ENCODE measurements around the gene MEAF6. TPM values are rescaled to one million over a fixed set of nuclear protein-coding genes. Genes with fewer than 3 reads are reported as not detected.

The MEAF6 gene
- total and polyA plus RNA-seq, 2 of the 8 experiments (the other 6 are each of a cell fraction or from before 2014, with no cell fraction given), result 23.0 to 38.8 TPM

- TF ChIP-seq CHD7 (IDR thresholded peaks at IDR 0.05; ENCODE audit: insufficient replicate concordance, low read length) (no peak), EP300 (IDR thresholded peaks at IDR 0.05; ENCODE audit: borderline replicate concordance in 1 of 2, low read depth in 2 of 2, low read length in 2 of 2) (no peak), SIRT6 (IDR thresholded peaks at IDR 0.05; ENCODE audit: low read length) (no peak), USF2 (IDR thresholded peaks at IDR 0.05; ENCODE audit: low read length) (no peak), TAF7 (optimal IDR thresholded peaks at IDR 0.05; ENCODE audit: borderline replicate concordance, low read depth, low read length) (no peak), ATF2 (IDR thresholded peaks at IDR 0.05; ENCODE audit: low read length) (no peak)
Observed at GRCh38 chr1:37502104-37502503, 12.5 kb downstream of the MEAF6 start (continued).
